Measurements from ENCODE around the gene CCDC197. TPM values are rescaled to one million over a fixed set of nuclear protein-coding genes. Genes with fewer than 3 reads are reported as not detected.

The CCDC197 gene
- total RNA-seq, 2 experiments from 2014 or later: not detected

- Histone ChIP-seq H3K27me3 (ENCODE audit: control insufficient read depth in 1 of 2, insufficient read depth in 2 of 2, low read length in 2 of 2) (no peaks in the 10 kb centered on the region), H3K36me3 (ENCODE audit: insufficient read depth, low read length) (peaks cover 52% of the 10 kb centered on the region), H3K4me1 (ENCODE audit: insufficient read depth, low read length) (no peaks in the 10 kb centered on the region), H3K27ac (ENCODE audit: low read depth in 1 of 2, low read length in 2 of 2) (no peak overlapping the region), H3K9me3 (ENCODE audit: control insufficient read depth in 1 of 2, insufficient read depth in 1 of 2, low read length in 2 of 2) (no peaks in the 10 kb centered on the region), H3K4me3 (ENCODE audit: low read length) (no peak overlapping the region)
- intact Hi-C loops (cut with DNase I, micrococcal nuclease): no loop called here
- Mint-ChIP-seq H3K36me3 (ENCODE audit: low read depth) (peaks cover 64% of the 10 kb centered on the region), H3K4me1 (ENCODE audit: low read depth) (no peaks in the 10 kb centered on the region), H3K4me3 (no peak overlapping the region), H3K27ac (peak overlapping the region; percentile 44), H3K9me3 (no peaks in the 10 kb centered on the region), H3K27me3 (no peaks in the 10 kb centered on the region)
- no peak for DNase-seq
- ChIA-PET CTCF (no interaction called here), POLR2A (interaction anchor here (1.0 to 1.2 kb wide), 2 partner anchors 12 to 36 kb away, joined by 3 read pairs; partner anchors contain the start of genes DDX24 and IFI27L1)
- no peak for TF ChIP-seq CTCF (IDR thresholded peaks at IDR 0.05)
- no peak for ATAC-seq (ENCODE audit: poor library complexity)
Observed at GRCh38 chr14:94044476-94045091, 47.5 kb downstream of the CCDC197 start.

GRCh38 chr14:94045101-94045500, 48.0 kb downstream of the CCDC197 start:
- Mint-ChIP-seq H3K27me3 (no peaks in the 10 kb centered on the region), H3K4me1 (ENCODE audit: low read depth) (no peaks in the 10 kb centered on the region), H3K4me3 (no peak overlapping the region), H3K9me3 (no peaks in the 10 kb centered on the region), H3K36me3 (ENCODE audit: low read depth) (peaks cover 69% of the 10 kb centered on the region), H3K27ac (peak overlapping the region; percentile 3)
- Histone ChIP-seq H3K27me3 (ENCODE audit: control insufficient read depth in 1 of 2, insufficient read depth in 2 of 2, low read length in 2 of 2) (no peaks in the 10 kb centered on the region), H3K4me1 (ENCODE audit: insufficient read depth, low read length) (no peaks in the 10 kb centered on the region), H3K36me3 (ENCODE audit: insufficient read depth, low read length) (peaks cover 57% of the 10 kb centered on the region), H3K4me3 (ENCODE audit: low read length) (no peak overlapping the region), H3K27ac (ENCODE audit: low read depth in 1 of 2, low read length in 2 of 2) (no peak overlapping the region), H3K9me3 (ENCODE audit: control insufficient read depth in 1 of 2, insufficient read depth in 1 of 2, low read length in 2 of 2) (no peaks in the 10 kb centered on the region)
- ChIA-PET CTCF (no interaction called here), POLR2A (interaction anchor here (1.0 to 1.2 kb wide), 2 partner anchors 11 to 36 kb away, joined by 3 read pairs; partner anchors contain the start of genes DDX24 and IFI27L1)
- no peak for DNase-seq
- no peak for TF ChIP-seq CTCF (IDR thresholded peaks at IDR 0.05)
- intact Hi-C loops (cut with DNase I, micrococcal nuclease): no loop called here
- ATAC-seq (ENCODE audit: poor library complexity): no peak

GRCh38 chr14:94045563-94046345, 48.7 kb downstream of the CCDC197 start:
- Mint-ChIP-seq H3K4me3 (no peak overlapping the region), H3K27ac (peak overlapping the region; percentile 3)

More at GRCh38 chr14:94045563-94046345, 48.7 kb downstream of the CCDC197 start:
- Histone ChIP-seq H3K9me3 (ENCODE audit: control insufficient read depth in 1 of 2, insufficient read depth in 1 of 2, low read length in 2 of 2) (no peaks in the 10 kb centered on the region), H3K4me1 (ENCODE audit: insufficient read depth, low read length) (no peaks in the 10 kb centered on the region), H3K4me3 (ENCODE audit: low read length) (no peak overlapping the region), H3K27ac (ENCODE audit: low read depth in 1 of 2, low read length in 2 of 2) (no peak overlapping the region), H3K36me3 (ENCODE audit: insufficient read depth, low read length) (peaks cover 64% of the 10 kb centered on the region), H3K27me3 (ENCODE audit: control insufficient read depth in 1 of 2, insufficient read depth in 2 of 2, low read length in 2 of 2) (no peaks in the 10 kb centered on the region)
- no peaks in the 10 kb centered on the region for H3K4me1 Mint-ChIP-seq (ENCODE audit: low read depth)
- H3K27me3 Mint-ChIP-seq: no peaks in the 10 kb centered on the region
- POLR2A ChIA-PET: interaction anchor here (1.2 kb wide), 1 partner anchor 11 kb away, joined by 3 read pairs; no protein-coding TSS in a partner anchor
- TF ChIP-seq CTCF (IDR thresholded peaks at IDR 0.05): no peak
- H3K36me3 Mint-ChIP-seq (ENCODE audit: low read depth): peaks cover 75% of the 10 kb centered on the region
- peak in 1 of 14 experiments; percentile 14 for DNase-seq
- H3K9me3 Mint-ChIP-seq: no peaks in the 10 kb centered on the region
- CTCF ChIA-PET: no interaction called here
- no peak for ATAC-seq (ENCODE audit: poor library complexity)
- intact Hi-C loops (cut with DNase I, micrococcal nuclease): no loop called here

Measured in CD4-positive, alpha-beta T cell (primary cell).